ENCODE data around the gene CCL21. TPM values are rescaled to one million over a fixed set of nuclear protein-coding genes. Genes with fewer than 3 reads are reported as not detected.

Gene CCL21
- total RNA-seq, 2 experiments from 2014 or later: not detected

- no peak overlapping the region for H3K27ac Mint-ChIP-seq
- POLR2A ChIA-PET: interaction anchor here (0.9 kb wide), 1 partner anchor 50 kb away, joined by 3 read pairs; no protein-coding TSS in a partner anchor
These were observed 23.2 kb downstream of the CCL21 start for GRCh38 chr9:34686732-34687131.

GRCh38 chr9:34686231-34686630, 23.7 kb downstream of the CCL21 start:
- Mint-ChIP-seq H3K36me3 (ENCODE audit: low read depth) (no peaks in the 10 kb centered on the region), H3K4me3 (no peak overlapping the region), H3K9me3 (no peaks in the 10 kb centered on the region), H3K27ac (no peak overlapping the region), H3K27me3 (no peaks in the 10 kb centered on the region), H3K4me1 (ENCODE audit: low read depth) (no peaks in the 10 kb centered on the region)
- DNase-seq: no peak
- ChIA-PET POLR2A (interaction anchor here (0.9 kb wide), 1 partner anchor 49 kb away, joined by 3 read pairs; no protein-coding TSS in a partner anchor), CTCF (no interaction called here)
- no peak for ATAC-seq (ENCODE audit: poor library complexity)
- no peaks in the 10 kb centered on the region for H3K9me3 ChIP-seq (ENCODE audit: control insufficient read depth in 1 of 2, insufficient read depth in 1 of 2, low read length in 2 of 2)
- no peaks in the 10 kb centered on the region for H3K36me3 ChIP-seq (ENCODE audit: insufficient read depth, low read length)
- TF ChIP-seq, protein P1, sequence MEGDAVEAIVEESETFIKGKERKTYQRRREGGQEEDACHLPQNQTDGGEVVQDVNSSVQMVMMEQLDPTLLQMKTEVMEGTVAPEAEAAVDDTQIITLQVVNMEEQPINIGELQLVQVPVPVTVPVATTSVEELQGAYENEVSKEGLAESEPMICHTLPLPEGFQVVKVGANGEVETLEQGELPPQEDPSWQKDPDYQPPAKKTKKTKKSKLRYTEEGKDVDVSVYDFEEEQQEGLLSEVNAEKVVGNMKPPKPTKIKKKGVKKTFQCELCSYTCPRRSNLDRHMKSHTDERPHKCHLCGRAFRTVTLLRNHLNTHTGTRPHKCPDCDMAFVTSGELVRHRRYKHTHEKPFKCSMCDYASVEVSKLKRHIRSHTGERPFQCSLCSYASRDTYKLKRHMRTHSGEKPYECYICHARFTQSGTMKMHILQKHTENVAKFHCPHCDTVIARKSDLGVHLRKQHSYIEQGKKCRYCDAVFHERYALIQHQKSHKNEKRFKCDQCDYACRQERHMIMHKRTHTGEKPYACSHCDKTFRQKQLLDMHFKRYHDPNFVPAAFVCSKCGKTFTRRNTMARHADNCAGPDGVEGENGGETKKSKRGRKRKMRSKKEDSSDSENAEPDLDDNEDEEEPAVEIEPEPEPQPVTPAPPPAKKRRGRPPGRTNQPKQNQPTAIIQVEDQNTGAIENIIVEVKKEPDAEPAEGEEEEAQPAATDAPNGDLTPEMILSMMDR (IDR thresholded peaks at IDR 0.05): no peak
- H3K27ac ChIP-seq (ENCODE audit: low read depth in 1 of 2, low read length in 2 of 2): no peak overlapping the region
- no peaks in the 10 kb centered on the region for H3K27me3 ChIP-seq (ENCODE audit: control insufficient read depth in 1 of 2, insufficient read depth in 2 of 2, low read length in 2 of 2)
- no peak overlapping the region for H3K4me3 ChIP-seq (ENCODE audit: low read length)
- no peaks in the 10 kb centered on the region for H3K4me1 ChIP-seq (ENCODE audit: insufficient read depth, low read length)
- intact Hi-C loops (cut with DNase I, micrococcal nuclease): no loop called here

More at GRCh38 chr9:34686732-34687131, 23.2 kb downstream of the CCL21 start:
- Histone ChIP-seq H3K4me1 (ENCODE audit: insufficient read depth, low read length) (no peaks in the 10 kb centered on the region), H3K36me3 (ENCODE audit: insufficient read depth, low read length) (no peaks in the 10 kb centered on the region), H3K4me3 (ENCODE audit: low read length) (no peak overlapping the region), H3K9me3 (ENCODE audit: control insufficient read depth in 1 of 2, insufficient read depth in 1 of 2, low read length in 2 of 2) (no peaks in the 10 kb centered on the region), H3K27me3 (ENCODE audit: control insufficient read depth in 1 of 2, insufficient read depth in 2 of 2, low read length in 2 of 2) (no peaks in the 10 kb centered on the region), H3K27ac (ENCODE audit: low read depth in 1 of 2, low read length in 2 of 2) (no peak overlapping the region)
- CTCF ChIA-PET: interaction anchor here (1.2 kb wide), 1 partner anchor 16 kb away, joined by 3 read pairs; no protein-coding TSS in a partner anchor
- intact Hi-C loops (cut with DNase I, micrococcal nuclease): no loop called here
- no peaks in the 10 kb centered on the region for H3K36me3 Mint-ChIP-seq (ENCODE audit: low read depth)
- H3K4me3 Mint-ChIP-seq: no peak overlapping the region
- TF ChIP-seq, protein P1 (IDR thresholded peaks at IDR 0.05): no peak
- no peaks in the 10 kb centered on the region for H3K4me1 Mint-ChIP-seq (ENCODE audit: low read depth)
- no peak for ATAC-seq (ENCODE audit: poor library complexity)
- H3K9me3 Mint-ChIP-seq: no peaks in the 10 kb centered on the region
- no peaks in the 10 kb centered on the region for H3K27me3 Mint-ChIP-seq
- no peak for DNase-seq

GRCh38 chr9:34685591-34685990, 24.3 kb downstream of the CCL21 start:
- Mint-ChIP-seq H3K4me3 (no peak overlapping the region), H3K4me1 (ENCODE audit: low read depth) (no peaks in the 10 kb centered on the region), H3K27ac (no peak overlapping the region), H3K9me3 (no peaks in the 10 kb centered on the region), H3K27me3 (no peaks in the 10 kb centered on the region), H3K36me3 (ENCODE audit: low read depth) (peaks cover 4% of the 10 kb centered on the region)
- intact Hi-C loops (cut with DNase I, micrococcal nuclease): no loop called here
- ATAC-seq (ENCODE audit: poor library complexity) (no peak), DNase-seq (no peak)
- Histone ChIP-seq H3K36me3 (ENCODE audit: insufficient read depth, low read length) (no peaks in the 10 kb centered on the region), H3K27ac (ENCODE audit: low read depth in 1 of 2, low read length in 2 of 2) (no peak overlapping the region), H3K9me3 (ENCODE audit: control insufficient read depth in 1 of 2, insufficient read depth in 1 of 2, low read length in 2 of 2) (no peaks in the 10 kb centered on the region), H3K27me3 (ENCODE audit: control insufficient read depth in 1 of 2, insufficient read depth in 2 of 2, low read length in 2 of 2) (no peaks in the 10 kb centered on the region), H3K4me1 (ENCODE audit: insufficient read depth, low read length) (no peaks in the 10 kb centered on the region), H3K4me3 (ENCODE audit: low read length) (no peak overlapping the region)
- CTCF ChIA-PET: no interaction called here
- TF ChIP-seq, protein P1 (IDR thresholded peaks at IDR 0.05): no peak
- POLR2A ChIA-PET: no interaction called here
